Measurements from ENCODE around the gene CXCR1. TPM values are rescaled to one million over a fixed set of nuclear protein-coding genes. Genes with fewer than 3 reads are reported as not detected.
"Not testable (repeated sequence)": the region's sequence is repeated elsewhere in the genome, so short reads cannot be mapped to it uniquely, and the experiment has no call there.

CXCR1 gene
- total RNA-seq, 1 donor = not detected

DNA sequence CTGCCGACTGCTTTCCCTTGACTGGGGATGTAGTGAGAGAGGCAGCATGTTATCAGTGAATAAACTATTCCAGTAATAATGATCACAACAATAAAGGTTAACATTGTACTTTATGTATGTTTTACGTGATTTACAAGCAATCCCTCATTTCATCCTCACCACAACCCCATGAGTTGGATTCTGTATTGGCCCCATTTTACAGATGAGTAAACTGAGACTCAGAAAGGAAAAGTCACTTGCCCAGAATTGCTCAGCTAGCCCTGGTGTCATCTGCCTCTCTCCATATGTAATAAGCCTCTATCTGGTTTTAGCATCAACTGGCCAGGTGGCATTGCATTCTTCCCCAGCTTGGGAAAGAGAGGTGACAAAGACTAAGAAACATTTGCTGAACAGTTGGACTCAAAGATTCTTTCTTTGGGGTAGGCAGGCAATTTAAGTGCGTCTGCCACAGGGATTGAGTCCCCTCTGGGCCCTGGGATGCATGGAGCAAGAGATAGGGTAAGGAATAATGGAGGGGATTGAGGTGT lies 38.8 kb downstream of the CXCR1 start:
- no peak for TF ChIP-seq CTCF (IDR thresholded peaks at IDR 0.05; ENCODE audit: extremely low read depth, low read depth, low read length)
- no peak overlapping the region for H3K27ac ChIP-seq (ENCODE audit: low read depth, low read length)
- DNase-seq (ENCODE audit: insufficient read length, low spot score, missing footprints) = no peak
- no peak overlapping the region for H3K4me2 ChIP-seq (ENCODE audit: insufficient read depth, low read length)
- H3K27me3 ChIP-seq (ENCODE audit: insufficient read depth, low read length) = peaks cover 49% of the 10 kb centered on the region
- no peaks in the 10 kb centered on the region for H3K79me2 ChIP-seq (ENCODE audit: insufficient read depth, low read length)
- no peaks in the 10 kb centered on the region for H4K20me1 ChIP-seq (ENCODE audit: insufficient read depth, low read length)
- no peaks in the 10 kb centered on the region for H3K9me3 ChIP-seq (ENCODE audit: low read depth, low read length)
- no peak overlapping the region for H3K4me3 ChIP-seq (ENCODE audit: insufficient read depth, low read length)
- no peaks in the 10 kb centered on the region for H3K4me1 ChIP-seq (ENCODE audit: insufficient read depth, low read length)
- no peaks in the 10 kb centered on the region for H3K36me3 ChIP-seq (ENCODE audit: insufficient read depth, low read length)
- H2AFZ ChIP-seq (ENCODE audit: low read length) = no peak overlapping the region

DNA sequence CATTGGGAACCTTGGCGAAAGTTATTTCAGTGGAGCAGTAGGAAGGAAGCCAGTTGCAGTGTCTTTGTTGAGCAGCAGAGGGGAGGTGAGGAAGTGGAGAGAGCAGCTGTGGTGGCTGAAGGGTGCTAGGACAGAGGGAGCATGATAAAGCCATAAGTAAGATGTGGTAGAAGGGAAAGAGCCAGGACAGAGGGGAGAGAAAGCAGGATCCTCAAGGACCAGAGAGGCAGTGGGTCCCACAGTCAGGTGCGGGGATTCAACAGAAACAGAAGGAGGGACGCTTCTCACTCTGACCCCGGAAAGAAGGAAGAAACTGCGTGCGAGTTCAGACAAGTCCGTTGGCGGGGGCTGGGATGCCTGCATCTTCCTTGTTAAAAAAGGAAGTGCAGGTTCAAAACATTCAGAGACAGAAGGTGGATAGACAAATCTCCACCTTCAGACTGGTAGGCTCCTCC lies 41.1 kb downstream of the CXCR1 start, which contains the start of gene CXCR2:
Gene CXCR2, plus strand, starts transcription at position 403 of the 455 bp plus-strand sequence. CDS start 8,774 bp downstream, outside the sequence.
- no peak within 1 kb of the TSS for H2AFZ ChIP-seq (ENCODE audit: low read length)
- no peaks in the 10 kb centered on the region for H3K9me3 ChIP-seq (ENCODE audit: low read depth, low read length)
- no peak for TF ChIP-seq CTCF (IDR thresholded peaks at IDR 0.05; ENCODE audit: extremely low read depth, low read depth, low read length)
- H4K20me1 ChIP-seq (ENCODE audit: insufficient read depth, low read length) = no peaks in the 10 kb centered on the region
- H3K27ac ChIP-seq (ENCODE audit: low read depth, low read length) = no peak within 1 kb of the TSS
- H3K4me3 ChIP-seq (ENCODE audit: insufficient read depth, low read length) = no peak within 1 kb of the TSS
- DNase-seq (ENCODE audit: insufficient read length, low spot score, missing footprints) = peak; percentile 62
- no peaks in the 10 kb centered on the region for H3K79me2 ChIP-seq (ENCODE audit: insufficient read depth, low read length)
- peaks cover 39% of the 10 kb centered on the region for H3K27me3 ChIP-seq (ENCODE audit: insufficient read depth, low read length)
- no peak within 1 kb of the TSS for H3K4me2 ChIP-seq (ENCODE audit: insufficient read depth, low read length)
- no peaks in the 10 kb centered on the region for H3K36me3 ChIP-seq (ENCODE audit: insufficient read depth, low read length)
- H3K4me1 ChIP-seq (ENCODE audit: insufficient read depth, low read length) = no peaks in the 10 kb centered on the region

DNA sequence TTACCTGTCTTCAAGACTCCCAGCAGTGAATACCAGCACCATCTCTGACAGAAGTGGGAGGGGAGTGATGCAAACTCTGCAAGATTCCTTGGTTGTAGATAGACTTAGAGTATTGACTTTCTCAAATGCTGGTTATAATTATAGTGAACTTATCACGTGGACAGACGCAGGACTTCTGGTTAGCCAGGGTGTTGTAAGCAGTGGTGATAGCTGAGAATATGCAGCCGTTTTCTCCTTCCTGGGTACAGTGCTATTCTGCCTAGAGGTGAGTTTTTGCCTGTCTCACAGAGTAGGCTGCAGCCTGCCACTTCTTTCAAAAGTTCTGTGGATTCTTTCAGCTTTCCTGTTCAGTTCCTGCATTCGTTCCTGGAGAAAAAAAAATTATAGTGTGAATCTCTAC lies 41.7 kb downstream of the CXCR1 start:
- H3K9me3 ChIP-seq (ENCODE audit: low read depth, low read length) = no peaks in the 10 kb centered on the region
- peaks cover 36% of the 10 kb centered on the region for H3K27me3 ChIP-seq (ENCODE audit: insufficient read depth, low read length)
- H3K36me3 ChIP-seq (ENCODE audit: insufficient read depth, low read length) = no peaks in the 10 kb centered on the region

DNA sequence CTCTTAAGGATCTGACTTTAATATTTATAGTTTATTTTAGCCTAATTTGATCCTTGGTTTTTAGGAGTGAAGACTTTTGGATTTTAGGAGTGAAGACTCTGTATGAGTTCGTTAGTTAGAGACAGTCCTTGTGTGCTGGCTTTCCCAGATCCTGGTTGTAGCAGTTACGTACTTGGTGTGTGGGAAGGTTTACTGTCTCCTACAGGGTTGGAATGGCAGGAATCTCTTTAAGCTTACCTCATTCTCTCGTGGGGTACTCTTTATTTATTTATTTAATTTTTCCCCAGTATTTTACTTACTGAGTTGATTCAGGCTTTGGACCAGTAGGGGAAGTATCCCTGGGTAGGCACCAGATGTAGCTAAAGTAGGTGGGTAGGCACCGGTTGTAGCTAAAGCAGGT lies 42.8 kb downstream of the CXCR1 start:
- no peak overlapping the region for H3K4me3 ChIP-seq (ENCODE audit: insufficient read depth, low read length)
- H3K9me3 ChIP-seq (ENCODE audit: low read depth, low read length) = no peaks in the 10 kb centered on the region
- no peaks in the 10 kb centered on the region for H4K20me1 ChIP-seq (ENCODE audit: insufficient read depth, low read length)
- no peak overlapping the region for H3K27ac ChIP-seq (ENCODE audit: low read depth, low read length)
- peaks cover 36% of the 10 kb centered on the region for H3K27me3 ChIP-seq (ENCODE audit: insufficient read depth, low read length)
- H3K4me1 ChIP-seq (ENCODE audit: insufficient read depth, low read length) = no peaks in the 10 kb centered on the region
- no peak overlapping the region for H2AFZ ChIP-seq (ENCODE audit: low read length)
- DNase-seq (ENCODE audit: insufficient read length, low spot score, missing footprints) = no peak
- no peaks in the 10 kb centered on the region for H3K36me3 ChIP-seq (ENCODE audit: insufficient read depth, low read length)
- TF ChIP-seq CTCF (IDR thresholded peaks at IDR 0.05; ENCODE audit: extremely low read depth, low read depth, low read length) = no peak
- H3K79me2 ChIP-seq (ENCODE audit: insufficient read depth, low read length) = no peaks in the 10 kb centered on the region
- no peak overlapping the region for H3K4me2 ChIP-seq (ENCODE audit: insufficient read depth, low read length)

More for the DNA sequence above, 41.7 kb downstream of the CXCR1 start:
- Histone ChIP-seq H3K4me1 (ENCODE audit: insufficient read depth, low read length) (no peaks in the 10 kb centered on the region), H3K4me2 (ENCODE audit: insufficient read depth, low read length) (no peak overlapping the region), H2AFZ (ENCODE audit: low read length) (no peak overlapping the region), H3K79me2 (ENCODE audit: insufficient read depth, low read length) (no peaks in the 10 kb centered on the region), H3K4me3 (ENCODE audit: insufficient read depth, low read length) (no peak overlapping the region), H4K20me1 (ENCODE audit: insufficient read depth, low read length) (no peaks in the 10 kb centered on the region), H3K27ac (ENCODE audit: low read depth, low read length) (no peak overlapping the region)
- no peak for DNase-seq (ENCODE audit: insufficient read length, low spot score, missing footprints)
- TF ChIP-seq CTCF (IDR thresholded peaks at IDR 0.05; ENCODE audit: extremely low read depth, low read depth, low read length) = no peak

GRCh38 chr2:218122286-218122685 lies 44.5 kb downstream of the CXCR1 start:
- H3K9me3 ChIP-seq (ENCODE audit: low read depth, low read length); H3K27ac ChIP-seq (ENCODE audit: low read depth, low read length); H2AFZ ChIP-seq (ENCODE audit: low read length); H4K20me1 ChIP-seq (ENCODE audit: insufficient read depth, low read length); H3K4me2 ChIP-seq (ENCODE audit: insufficient read depth, low read length); H3K36me3 ChIP-seq (ENCODE audit: insufficient read depth, low read length); H3K4me1 ChIP-seq (ENCODE audit: insufficient read depth, low read length); H3K79me2 ChIP-seq (ENCODE audit: insufficient read depth, low read length); DNase-seq (ENCODE audit: insufficient read length, low spot score, missing footprints); H3K4me3 ChIP-seq (ENCODE audit: insufficient read depth, low read length): not testable (repeated sequence)
- H3K27me3 ChIP-seq (ENCODE audit: insufficient read depth, low read length) = peaks cover 23% of the 10 kb centered on the region

- DNase-seq (ENCODE audit: insufficient read length, low spot score, missing footprints); H3K4me1 ChIP-seq (ENCODE audit: insufficient read depth, low read length); H2AFZ ChIP-seq (ENCODE audit: low read length); H3K27ac ChIP-seq (ENCODE audit: low read depth, low read length); H3K9me3 ChIP-seq (ENCODE audit: low read depth, low read length); H3K79me2 ChIP-seq (ENCODE audit: insufficient read depth, low read length); H3K36me3 ChIP-seq (ENCODE audit: insufficient read depth, low read length); H4K20me1 ChIP-seq (ENCODE audit: insufficient read depth, low read length); H3K4me2 ChIP-seq (ENCODE audit: insufficient read depth, low read length); H3K4me3 ChIP-seq (ENCODE audit: insufficient read depth, low read length): not testable (repeated sequence)
- peaks cover 21% of the 10 kb centered on the region for H3K27me3 ChIP-seq (ENCODE audit: insufficient read depth, low read length)
Observed at GRCh38 chr2:218121789-218122188, 45.0 kb downstream of the CXCR1 start.
